Right ventricle myocardium superior (tissue), 1 donor: Measurements from ENCODE around the gene ORC4. TPM values are rescaled to one million over a fixed set of nuclear protein-coding genes. Genes with fewer than 3 reads are reported as not detected.

ENCODE experiments used
- ATAC-seq: fragments of 200-7000 bp; cut with Tn5 transposase; one replicate; pipeline ENCODE4 v1.9.1; 2020; ENCODE audit warnings: mild to moderate bottlenecking; ENCODE audit not compliant: poor library complexity
- DNase-seq: peaks from one replicate; pipeline ENCODE4 v3.0.0-alpha.2; 2020
- intact Hi-C: fragments of 100-400 bp; cut with DNase I; formaldehyde crosslinking; loops from one replicate; pipeline ENCODE4 v1.11.2; 2022
- total RNA-seq: library from RNA; stranded (reverse); fragmentation: NEBNext Ultra II Directional; extraction: Animal tissue kit (Norgen Biotek cat#: 25700); gene quantifications from one replicate; pipeline ENCODE4 v1.2.1, GENCODE V29; 2021
- donor health status: DM: no; HTN: yes; CAD: no; lungs with severe emphysema.

ORC4 gene
- total RNA-seq, 1 donor from 2014 or later: 49.8 TPM

GRCh38 chr2:147884830-147885229, 135.7 kb downstream of the ORC4 start:
- ATAC-seq (no peak), DNase-seq (no peak)
- intact Hi-C loops: no loop called here

GRCh38 chr2:147882631-147883030, 137.9 kb downstream of the ORC4 start:
- intact Hi-C loops: no loop called here
- ATAC-seq: no peak
- no peak for DNase-seq

Other genes starting within 250 kb of the ORC4 start
- gene ACVR2A, start 175.7 kb downstream of the ORC4 start, total RNA-seq: 10.2 TPM
- gene MBD5, start 354 bp upstream of the ORC4 start, total RNA-seq: 25.5 TPM